CD4-positive, alpha-beta T cell treated with Interleukin-21 for 1 hour (primary cell): Measurements from ENCODE around the gene SLC35F4.
"Not testable (repeated sequence)": the region's sequence is repeated elsewhere in the genome, so short reads cannot be mapped to it uniquely, and the experiment has no call there.

ENCODE experiments used
- DNase-seq: peaks from one replicate; pipeline ENCODE4 v3.0.0-alpha.2; 2020

Gene SLC35F4

DNA sequence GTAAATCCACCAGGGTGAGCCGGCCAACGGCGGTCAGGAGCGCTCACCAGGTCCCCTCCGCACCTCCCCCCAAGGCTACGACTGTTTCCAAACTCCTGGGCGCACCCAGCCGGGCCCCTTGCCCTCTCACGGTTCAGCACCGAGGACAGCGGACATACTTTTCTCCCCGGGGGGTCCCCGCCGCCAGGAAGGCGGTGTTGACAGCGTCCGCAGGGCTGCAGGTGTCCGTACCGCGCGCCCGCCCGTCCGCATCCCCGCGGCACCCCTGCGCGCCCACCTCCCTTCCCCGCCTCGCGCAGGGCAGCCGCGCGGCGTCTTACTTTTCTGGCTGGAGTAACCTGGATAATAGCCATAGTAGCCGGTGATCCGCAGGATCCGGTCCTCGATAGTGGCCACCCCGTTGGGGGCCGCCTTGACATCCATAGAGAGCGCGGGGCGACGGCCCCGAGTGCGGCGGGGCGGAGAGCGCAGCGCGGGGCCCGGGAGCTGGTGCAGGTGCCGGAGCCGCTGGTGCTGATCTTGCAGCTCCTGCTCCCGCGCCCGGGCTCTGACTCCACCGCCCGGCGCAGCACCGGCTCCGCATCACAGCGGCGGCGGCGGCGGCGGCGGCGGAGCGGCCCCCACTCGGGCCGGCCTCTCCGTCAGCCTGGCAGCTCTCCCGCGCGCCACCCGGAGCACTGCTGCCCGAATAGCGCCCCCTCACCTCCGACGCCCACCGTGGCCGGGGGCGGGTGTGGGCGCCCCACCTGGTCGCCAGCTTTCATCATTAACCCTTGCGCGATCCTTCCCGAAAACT is at the start of gene SLC35F4:
TSS of gene SLC35F4 (minus strand) at position 690 of the 796 bp plus-strand sequence.
- DNase-seq, result no peak

GRCh38 chr14:57909626-57910025 is 43.7 kb upstream of the SLC35F4 start:
- no peak for DNase-seq

DNA sequence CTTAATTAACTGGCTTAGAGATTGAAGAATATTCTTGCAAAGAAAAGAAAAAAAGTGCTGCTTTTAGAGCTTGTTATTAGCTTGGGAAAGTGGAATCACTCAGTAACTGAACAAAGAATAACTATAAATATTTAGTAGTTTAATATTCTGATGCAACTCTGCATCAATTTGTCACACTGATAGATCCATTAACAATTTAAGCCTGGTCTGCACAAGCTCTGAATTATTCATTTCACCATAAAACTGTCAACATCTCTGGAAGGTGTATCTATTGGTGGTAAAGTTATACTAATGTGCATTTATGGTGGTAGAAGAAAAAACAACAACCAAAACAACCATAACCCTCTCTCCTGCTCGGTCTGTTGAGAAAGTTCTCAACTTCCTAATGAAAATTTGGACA is 38.1 kb upstream of the SLC35F4 start:
- DNase-seq, result no peak

DNA sequence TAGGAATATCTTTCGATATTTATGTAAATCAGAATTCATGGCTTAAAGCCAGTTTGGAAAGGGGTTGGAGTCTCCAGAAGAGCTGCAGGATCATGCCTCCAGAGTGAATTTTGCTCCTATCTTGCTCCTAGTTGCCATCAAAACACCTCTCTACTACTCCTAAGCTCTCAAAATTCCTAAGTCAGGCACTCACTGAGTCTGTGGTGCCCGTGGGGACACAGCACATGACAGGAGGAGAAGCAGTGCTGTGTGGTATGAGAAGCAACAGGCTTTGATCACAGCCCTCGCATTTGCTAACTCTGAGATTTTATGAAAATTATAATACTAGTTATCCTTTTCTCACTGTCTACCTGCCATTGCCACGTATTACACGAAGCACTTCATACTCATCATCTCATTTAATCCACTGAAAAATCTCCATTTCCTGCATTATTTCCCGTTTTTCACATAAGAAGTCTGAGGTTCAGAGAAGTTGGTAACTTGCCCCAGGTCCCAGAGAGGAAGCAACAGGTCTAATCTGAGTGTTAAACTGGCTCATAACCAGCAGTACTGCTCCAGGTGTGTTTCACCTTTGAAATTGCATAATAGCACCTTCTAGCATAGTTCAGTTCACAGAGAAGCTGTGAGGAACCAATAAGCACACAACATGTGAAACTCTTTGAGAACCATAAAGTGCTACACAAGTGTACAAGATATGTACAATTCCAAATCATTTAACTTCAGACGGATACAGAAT is 33.1 kb upstream of the SLC35F4 start:
- DNase-seq, result no peak

GRCh38 chr14:57897144-57897748 is 31.4 kb upstream of the SLC35F4 start:
- no peak for DNase-seq

GRCh38 chr14:57889245-57889644 is 23.4 kb upstream of the SLC35F4 start:
- no peak for DNase-seq

DNA sequence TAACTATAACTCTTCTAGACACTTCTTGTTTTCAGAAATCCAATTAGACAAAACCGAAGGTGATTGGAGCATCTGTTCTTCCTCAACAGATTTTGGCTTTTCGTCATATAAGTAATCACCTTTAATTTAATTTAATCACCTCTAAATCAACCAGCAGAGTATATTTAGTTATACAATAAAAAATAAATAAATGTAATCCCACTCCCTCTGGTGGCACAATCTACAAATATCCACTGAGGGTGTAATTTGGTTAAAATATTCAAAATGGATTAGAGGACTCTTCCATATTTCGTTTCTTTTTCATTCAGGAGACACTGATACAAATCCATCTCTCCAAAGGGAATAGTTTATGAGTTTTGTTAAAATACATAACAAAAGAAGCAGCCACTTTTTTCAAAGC is 18.3 kb upstream of the SLC35F4 start:
- DNase-seq, result no peak

GRCh38 chr14:57883061-57883460 is 17.2 kb upstream of the SLC35F4 start:
- DNase-seq, result no peak

DNA sequence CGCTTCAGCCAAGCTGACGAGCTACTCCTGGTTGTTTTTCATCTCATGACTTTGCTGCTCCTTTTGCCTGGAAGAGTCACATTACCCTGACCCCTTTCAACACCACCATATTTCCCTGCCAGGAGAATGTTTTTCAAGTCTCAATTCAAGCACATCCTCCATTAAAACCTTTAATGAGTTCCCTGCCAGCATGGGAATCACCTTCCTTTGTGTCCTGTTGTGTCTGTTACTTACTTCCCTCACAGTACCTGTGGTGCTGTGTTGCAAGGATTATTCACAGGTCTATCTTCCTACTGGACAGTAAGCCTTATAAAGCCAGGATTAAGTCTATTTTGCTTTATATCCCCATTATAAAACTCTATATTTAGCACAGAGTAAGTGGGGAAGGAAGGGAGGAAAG is 13.6 kb upstream of the SLC35F4 start:
- no peak for DNase-seq

- DNase-seq, result no peak
Measured at GRCh38 chr14:57875985-57876384, 10.1 kb upstream of the SLC35F4 start.

DNA sequence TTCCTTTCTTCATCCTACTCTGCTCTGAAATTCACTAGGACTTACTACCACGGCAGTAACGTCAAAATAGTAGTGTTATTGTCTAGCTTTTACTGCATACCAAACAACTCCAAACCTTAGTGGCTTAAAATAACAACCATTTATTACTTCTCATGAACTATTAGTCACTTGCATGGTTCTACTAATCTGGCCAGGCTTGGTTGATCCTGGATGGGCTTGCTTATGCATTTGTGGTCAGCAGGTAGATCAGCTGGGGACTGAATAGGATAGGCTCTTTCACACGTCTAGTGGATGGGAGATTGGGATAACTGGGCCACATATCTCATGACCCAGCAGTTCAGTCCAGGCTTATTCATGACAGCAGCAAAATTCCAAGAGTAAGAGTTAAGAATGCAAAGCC is 9.4 kb upstream of the SLC35F4 start:
- DNase-seq, result no peak

DNA sequence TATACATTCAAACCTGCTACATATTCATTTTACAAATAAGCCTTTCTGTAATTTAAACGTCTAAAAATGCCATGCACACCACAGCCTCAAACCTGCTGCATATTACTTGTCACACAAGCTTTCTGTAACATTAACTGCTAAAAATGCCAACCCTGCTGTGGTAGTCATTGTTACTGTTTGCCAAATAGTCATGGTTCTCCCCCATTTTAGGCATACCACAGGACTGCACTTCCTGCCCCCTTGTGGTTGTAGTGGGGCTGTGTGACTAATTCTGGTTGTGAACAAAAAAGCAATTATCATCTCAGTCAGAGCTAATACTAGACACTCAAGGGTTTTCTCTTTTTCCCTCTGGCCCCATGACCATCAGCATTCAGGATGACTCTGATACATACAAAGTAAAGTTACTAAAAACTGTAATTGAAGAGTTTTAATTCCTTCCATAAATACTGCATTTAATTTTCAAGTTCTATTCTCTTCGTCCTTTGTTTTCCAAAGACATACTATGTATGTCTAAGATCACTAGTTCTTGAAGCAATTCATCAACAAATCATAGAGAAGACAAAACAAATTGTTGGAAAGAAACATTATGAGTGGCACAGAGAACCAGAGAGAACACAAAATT is 5.7 kb upstream of the SLC35F4 start:
- DNase-seq, result no peak

DNA sequence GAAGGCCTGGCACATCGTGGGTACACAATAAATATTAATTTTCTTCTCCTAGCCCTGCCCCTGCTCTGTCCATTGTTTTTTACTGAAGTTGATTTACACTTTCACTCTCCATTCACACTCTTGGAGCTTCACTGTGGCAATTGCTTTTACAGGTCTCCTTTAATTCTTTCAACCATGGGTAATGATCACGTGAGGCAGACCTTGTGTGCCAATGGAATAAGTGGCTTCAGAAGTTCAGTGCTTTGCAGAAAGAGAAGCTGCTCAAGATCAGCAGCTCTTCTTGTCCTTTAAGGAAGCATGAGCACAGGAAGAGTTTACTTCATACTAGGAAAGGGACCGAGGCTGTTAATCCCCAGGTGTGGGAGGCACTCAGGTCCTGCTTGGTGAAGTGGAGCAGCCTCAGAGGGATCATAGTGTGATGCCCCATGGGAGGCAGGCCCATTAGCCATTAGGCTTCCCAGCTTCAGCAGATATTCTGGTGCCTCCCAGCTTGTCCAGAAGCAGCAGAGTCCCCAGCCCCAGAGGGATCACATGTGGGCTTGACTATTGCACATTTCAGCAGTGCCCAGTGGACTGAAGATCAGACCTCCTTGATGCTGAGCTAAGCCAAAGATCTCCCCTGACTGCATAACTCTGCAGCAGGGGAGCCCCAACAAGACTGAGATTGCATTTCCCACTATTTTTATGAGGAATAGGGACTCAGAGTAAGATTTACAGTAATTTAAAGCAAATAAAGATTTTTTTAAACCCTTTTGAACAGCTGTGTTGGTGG is 5.0 kb upstream of the SLC35F4 start:
- no peak for DNase-seq

DNA sequence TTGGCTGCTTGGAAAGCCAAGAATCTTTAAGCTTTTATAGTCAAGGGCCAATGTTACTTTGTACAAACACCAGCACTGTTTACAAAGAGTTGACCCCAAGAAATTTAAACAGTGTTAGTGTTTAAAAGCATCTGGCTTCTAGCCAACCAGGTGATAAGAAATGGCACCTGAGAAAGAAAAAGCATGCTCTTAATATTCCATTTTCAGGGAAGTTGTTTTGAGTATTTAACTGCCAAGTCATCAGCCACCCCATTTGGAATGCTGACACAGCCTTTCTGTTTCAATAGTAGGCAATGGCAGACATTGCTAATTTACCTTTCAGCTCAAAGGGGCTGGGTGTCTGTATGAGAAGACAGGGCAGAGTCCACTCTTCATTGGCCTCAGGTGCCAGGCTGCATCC is 3.7 kb upstream of the SLC35F4 start:
- no peak for DNase-seq

GRCh38 chr14:57866199-57866705 is 360 bp upstream of the SLC35F4 start:
- DNase-seq, result no peak

GRCh38 chr14:57865066-57865402 is 858 bp downstream of the SLC35F4 start:
- DNase-seq, result no peak

GRCh38 chr14:57864659-57865058 is 1.2 kb downstream of the SLC35F4 start:
- DNase-seq, result no peak

- no peak for DNase-seq
Measured at GRCh38 chr14:57863471-57863870, 2.4 kb downstream of the SLC35F4 start.

- not testable (repeated sequence) for DNase-seq
Measured at GRCh38 chr14:57855666-57856065, 10.2 kb downstream of the SLC35F4 start.

DNA sequence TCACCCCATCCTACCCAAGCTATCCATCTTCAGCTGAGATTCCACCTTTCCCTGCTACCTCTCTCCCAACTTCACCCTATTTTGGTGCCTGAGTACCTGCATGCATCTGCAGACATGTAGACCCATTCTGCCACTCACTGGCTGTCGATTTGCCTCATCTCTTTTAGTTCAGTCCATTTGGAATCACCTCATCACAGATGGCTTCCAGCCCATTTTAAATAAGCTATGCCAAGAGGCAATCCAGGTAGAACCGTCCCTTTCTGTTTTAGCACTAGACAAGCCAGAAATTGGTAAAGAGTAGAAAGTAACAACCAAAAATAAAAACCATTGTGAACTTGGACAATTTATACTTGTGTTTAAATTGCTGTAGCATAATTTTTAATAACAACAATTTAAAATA is 11.3 kb downstream of the SLC35F4 start:
- no peak for DNase-seq

DNA sequence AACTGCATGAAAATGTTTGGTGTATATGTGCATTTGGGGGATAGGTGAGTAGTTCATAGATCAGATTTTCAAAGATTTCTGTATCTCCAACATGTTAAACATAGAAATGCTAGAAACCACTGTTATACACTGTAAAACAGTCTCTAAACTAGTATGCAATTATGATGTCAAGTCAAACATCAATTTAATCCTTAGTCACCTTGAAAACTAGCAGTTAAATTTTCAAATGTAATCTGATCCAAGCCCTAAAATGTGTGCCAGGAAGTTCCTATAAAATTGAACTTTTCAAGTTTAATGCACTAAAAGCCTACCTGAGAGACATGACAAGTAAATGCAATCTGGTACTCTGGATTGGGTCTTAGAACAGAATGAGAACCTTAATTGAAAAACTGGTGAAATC is 14.5 kb downstream of the SLC35F4 start:
- DNase-seq, result no peak

GRCh38 chr14:57848786-57849185 is 17.1 kb downstream of the SLC35F4 start:
- no peak for DNase-seq

DNA sequence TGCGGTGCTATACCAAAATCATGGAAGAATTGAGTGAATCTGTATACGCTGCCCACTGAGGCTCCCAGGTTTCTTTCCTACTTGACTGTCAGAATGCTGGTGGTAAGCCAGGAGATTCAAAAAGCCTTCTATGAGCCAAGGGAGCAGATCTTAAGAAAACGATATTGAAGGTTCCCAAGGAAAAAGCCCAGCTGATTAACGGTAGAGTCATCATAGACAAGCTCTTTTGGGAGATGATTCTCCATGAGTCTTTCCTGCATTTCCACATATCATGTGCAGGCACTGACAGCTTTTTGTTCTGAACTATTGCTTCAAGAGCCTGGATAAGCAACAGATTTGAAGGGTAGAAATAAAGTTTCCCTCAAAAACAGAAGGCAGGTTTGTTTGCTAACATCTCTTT is 17.5 kb downstream of the SLC35F4 start:
- no peak for DNase-seq
